AG09309 (cell line): Measurements from ENCODE around the gene KLK2.

Experiments
- DNase-seq: peaks from one replicate; pipeline ENCODE4 v3.0.0-alpha.2; 2010; ENCODE audit warnings: low read depth
- H3K4me3 ChIP-seq: 2 replicates; pipeline ENCODE4 v1.5.1; 2011; ENCODE audit warnings: mild to moderate bottlenecking, low read depth, low read length, moderate library complexity; ENCODE audit not compliant: control insufficient read depth
- CTCF ChIP-seq: IDR thresholded peaks from 2 replicates; pipeline ENCODE4 v1.5.1; 2011; ENCODE audit warnings: mild to moderate bottlenecking, low read depth, low read length, inconsistent platforms; ENCODE audit not compliant: insufficient read depth, control insufficient read depth; ENCODE audit errors: missing control alignments

Gene KLK2

GRCh38 chr19:50908336-50908735 is 35.1 kb downstream of the KLK2 start:
- H3K4me3 ChIP-seq, result no peak overlapping the region
- DNase-seq, result no peak
- no peak for TF ChIP-seq CTCF

GRCh38 chr19:50909240-50910070 is 36.2 kb downstream of the KLK2 start:
- TF ChIP-seq CTCF, result no peak
- H3K4me3 ChIP-seq, result no peak overlapping the region
- DNase-seq, result no peak

- TF ChIP-seq CTCF, result no peak
- DNase-seq, result no peak
- no peak overlapping the region for H3K4me3 ChIP-seq
Observed at GRCh38 chr19:50910722-50911121, 37.5 kb downstream of the KLK2 start.

GRCh38 chr19:50911206-50912101 is 38.2 kb downstream of the KLK2 start, which contains the start of gene KLK4:
KLK4 (minus strand) TSS chr19:50911395; CDS start chr19:50910738, 657 bp downstream.
- no peak for TF ChIP-seq CTCF
- no peak within 1 kb of the TSS for H3K4me3 ChIP-seq
- no peak for DNase-seq

- DNase-seq, result no peak
- TF ChIP-seq CTCF, result no peak
- no peak overlapping the region for H3K4me3 ChIP-seq
Observed at GRCh38 chr19:50912102-50912599, 38.9 kb downstream of the KLK2 start.

- TF ChIP-seq CTCF, result no peak
- DNase-seq, result no peak
- no peak overlapping the region for H3K4me3 ChIP-seq
Observed at GRCh38 chr19:50912727-50913716, 39.8 kb downstream of the KLK2 start.
